ENCODE data around the gene ELMO1.

The ELMO1 gene

DNA sequence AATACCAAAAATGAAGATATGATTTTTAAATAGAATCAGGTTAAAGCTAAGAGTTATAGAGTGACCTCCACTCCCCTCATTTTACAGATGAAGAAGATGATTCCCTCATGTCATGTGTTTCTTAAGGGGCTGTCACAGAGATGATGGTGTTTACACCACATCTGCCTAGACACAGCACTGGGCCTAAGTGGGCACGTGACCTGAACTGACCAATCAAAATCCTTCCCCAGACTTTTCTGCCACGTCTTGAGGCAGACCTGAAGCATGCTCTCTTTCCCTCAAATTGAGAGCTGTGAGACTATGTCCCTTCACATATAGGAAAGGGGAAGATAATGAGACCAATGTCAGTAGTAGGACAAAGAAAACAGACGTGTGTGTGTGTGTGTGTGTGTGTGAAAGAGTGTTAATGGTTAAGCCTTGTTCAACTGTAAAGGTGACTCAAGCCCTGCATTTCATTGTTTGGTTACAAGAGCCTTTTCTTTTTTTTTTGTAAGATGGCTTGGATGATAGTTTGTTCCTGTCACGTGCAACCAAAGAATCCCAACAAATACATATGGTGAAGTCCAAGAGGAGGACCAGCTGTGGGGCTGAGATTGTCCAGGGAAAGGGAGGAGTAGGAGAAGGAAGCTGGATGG is 551.6 kb downstream of the ELMO1 start:
- no peak for DNase-seq

DNA sequence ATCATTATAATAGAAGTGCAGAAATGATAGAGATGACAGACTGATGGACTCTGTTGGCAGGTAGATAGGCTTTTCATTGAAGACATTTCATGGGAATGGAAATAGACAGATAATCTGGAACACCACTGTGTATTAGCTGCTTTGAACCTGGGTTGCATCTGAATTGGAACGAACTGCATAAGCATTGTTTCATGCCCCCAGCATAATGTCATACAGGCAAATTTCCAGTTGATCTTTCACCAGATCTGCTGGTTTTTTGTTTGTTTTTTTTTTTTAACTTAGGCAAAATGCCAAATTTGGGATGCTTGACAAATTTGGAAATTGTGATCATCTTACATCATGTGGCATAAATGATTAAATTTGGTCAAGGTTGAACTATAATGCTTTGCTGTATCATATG is 552.2 kb downstream of the ELMO1 start:
- no peak for DNase-seq

DNA sequence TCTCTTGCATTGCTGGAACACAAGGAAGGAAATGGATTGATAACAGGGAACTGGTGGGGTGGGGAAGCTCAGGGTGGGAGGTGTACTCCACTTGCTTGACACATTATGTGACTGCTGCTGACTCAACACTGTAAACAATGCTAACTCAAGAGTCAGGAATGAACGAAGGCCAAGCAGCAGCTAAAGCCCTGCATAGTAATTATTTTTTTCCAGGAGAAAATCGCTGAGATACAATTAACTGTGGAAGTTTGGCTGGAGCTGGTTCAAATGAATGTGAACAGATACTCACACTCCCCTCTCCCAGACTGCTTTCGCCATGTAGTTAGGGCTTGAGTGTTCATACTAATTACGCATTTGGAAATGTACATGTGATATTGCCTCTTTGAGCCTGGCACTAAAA is 553.5 kb downstream of the ELMO1 start:
- DNase-seq, result no peak

DNA sequence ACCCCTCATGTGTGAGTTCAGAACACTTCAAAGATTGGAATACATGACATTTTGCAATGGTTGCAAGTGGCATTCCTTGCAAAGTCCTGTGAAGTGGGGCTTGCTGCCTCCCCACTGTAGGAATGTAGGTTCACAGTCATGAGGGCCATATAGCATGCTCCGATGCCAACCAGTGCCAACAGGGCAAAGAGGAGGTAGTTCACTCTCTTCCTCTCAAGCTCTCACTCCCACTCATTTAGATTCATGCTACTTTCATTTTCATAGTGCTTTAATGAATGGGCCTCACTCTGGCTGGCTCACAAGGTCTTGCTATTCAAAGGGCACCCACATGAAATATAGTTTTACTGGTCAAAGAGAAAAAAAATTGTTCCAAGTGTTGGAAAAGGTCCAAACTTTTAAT is 554.5 kb downstream of the ELMO1 start:
- DNase-seq, result no peak

DNA sequence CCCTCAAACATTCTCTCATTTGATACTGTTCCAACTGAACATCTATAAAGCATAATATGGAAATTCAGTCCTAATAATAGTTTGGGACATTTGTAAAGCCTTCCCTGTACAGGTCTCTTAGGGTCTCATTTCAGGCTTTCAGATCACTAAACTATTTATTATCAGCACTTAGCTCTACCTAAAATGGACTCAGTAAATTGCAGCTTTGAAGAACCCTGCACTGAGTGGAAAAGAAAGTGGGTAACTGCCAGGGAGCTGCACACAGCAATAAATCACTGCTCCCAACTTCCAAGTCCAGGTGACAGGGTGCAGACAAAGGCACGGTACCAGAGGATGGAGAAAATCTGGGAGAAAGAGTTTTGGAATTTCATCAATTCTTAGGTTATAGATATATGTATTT is 559.5 kb downstream of the ELMO1 start:
- DNase-seq, result no peak

DNA sequence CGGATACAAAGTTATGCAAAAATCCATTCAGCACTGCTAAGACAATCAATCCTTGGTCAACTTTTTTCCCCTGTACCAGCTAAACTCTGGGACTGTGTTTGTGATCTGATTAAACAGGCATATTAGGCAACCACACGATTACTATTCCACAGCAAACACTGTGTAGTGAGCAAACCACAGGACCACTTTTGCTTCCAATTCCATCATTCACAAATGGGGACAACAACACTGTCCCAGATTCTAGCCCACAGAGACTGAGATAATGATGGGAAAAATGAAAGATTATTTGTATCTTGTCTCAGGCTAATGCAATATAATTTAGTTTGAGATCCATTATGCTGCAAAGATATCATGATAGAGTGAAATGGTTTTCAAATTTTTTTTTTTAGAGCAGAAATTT is 560.7 kb downstream of the ELMO1 start:
- DNase-seq, result no peak

DNA sequence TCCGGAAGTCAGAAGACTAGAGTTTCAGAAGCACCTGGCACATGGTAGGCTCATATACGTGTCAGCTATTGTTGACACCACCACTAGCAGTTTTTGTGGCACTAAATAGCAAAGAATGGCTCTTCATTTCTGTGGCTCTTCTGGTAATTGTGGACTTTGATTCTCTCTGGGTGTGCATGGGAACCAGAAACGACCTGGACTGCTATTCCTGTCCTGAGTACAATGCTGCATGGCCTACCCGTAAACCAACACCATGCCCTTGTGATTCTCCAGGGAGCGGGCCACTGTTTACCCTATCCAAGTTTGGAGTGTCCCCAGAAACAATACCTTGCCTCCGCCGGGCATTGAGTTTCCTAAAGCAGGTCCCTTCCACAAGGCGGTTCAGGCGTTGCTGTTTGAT is 561.4 kb downstream of the ELMO1 start:
- no peak for DNase-seq

DNA sequence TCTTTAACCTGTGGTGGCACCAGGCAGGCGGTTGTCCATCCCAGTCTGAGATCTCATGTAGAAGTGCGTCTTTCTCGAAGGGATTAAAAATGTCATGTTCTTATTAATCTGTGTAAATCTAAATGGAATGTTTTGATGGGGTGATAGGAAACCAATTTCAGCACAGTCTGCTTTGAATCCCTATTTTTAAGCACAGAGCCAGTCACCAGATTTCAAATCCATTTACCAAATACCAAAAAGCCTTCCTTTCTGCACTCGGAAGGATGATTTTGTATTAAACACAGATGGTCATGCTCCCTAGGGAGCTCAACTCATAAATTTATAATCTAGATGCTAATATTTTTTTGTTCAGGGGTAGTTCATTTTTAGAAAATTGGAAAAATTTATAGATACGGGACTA is 563.8 kb downstream of the ELMO1 start:
- no peak for DNase-seq

DNA sequence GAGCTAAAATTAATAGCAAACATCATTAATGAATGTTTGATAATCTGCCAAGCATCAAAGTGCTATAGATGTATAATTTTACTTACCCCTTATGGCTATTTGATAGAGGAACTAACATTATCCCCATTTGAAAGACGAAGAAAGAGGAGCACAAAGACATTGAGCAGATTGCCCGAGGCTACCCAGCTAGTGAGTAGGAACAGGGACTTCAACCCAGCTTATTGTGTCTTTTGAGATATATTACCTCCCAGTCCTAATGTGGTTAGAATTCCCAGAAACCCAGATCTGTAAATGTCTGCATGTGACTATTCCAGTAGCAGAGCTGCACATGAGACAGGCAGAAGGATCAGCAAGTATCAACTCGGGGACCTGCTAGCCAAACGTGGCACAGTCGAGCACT is 564.3 kb downstream of the ELMO1 start:
- no peak for DNase-seq

DNA sequence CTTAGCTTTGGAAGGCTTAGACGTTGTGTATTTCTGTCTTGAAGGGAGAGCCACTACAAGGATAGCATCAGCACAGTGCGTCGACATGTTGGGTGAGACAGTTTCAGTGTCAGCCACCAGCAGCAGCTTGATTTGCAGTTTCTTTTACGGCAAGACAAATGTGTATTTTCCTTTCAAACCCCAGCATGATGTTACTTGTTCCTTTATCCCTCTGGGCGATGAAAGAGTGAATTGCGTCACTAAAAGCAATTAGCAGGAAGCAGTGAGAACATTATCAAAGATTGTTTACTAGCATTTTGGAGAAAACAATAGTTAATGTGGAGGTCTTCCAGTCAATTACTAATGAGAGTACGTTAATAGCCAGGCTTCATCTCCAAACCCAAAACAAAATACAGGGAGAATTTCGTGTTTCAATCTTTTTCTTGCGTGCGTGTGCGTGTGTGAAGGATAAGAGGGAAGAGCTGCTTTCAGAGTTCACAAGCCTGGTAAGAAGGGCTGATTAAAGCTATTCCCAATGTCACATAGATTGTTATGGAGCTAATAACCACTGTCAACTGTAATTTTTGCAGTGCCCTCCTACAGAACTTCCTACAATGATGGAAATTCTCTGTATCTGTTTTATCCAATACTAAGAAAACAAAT is 567.3 kb downstream of the ELMO1 start:
- DNase-seq, result no peak

DNA sequence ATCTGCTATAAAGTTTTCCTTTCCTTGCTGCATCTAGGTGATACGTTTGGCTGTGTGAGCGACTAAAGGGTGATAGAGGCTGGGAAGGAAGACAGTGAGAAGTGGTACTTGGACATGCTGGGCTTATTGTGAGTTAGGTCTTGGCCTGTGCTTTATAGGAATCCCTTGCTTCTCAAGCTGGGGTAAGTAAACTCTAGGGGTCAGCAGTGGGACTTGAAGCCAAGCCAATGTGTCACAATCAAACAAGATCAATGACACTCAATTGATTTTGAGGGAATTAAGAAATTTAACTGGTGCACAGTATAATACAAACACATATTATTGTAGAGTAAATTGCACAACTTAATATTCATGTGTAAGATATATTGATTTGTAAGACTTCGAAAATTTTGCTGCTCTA is 568.6 kb downstream of the ELMO1 start:
- DNase-seq, result no peak

DNA sequence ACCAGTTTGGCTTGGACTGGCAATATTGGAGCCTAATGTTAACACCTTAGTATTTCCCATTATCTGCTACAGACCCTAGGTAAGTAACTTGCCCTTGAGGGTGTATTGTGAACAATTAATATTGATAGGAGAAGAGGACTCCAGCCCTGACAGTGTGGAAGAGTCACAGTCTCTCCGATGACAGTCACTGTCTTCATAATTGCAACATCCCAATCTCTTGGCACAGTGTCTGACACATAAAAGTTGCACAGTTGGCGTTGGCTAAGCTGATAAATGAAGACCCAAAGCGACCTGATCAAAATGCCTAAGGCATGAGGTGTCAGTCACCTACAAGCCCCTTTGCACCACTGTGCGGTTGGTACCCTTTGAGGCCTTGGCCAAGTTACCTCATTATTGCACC is 569.6 kb downstream of the ELMO1 start:
- DNase-seq, result no peak

DNA sequence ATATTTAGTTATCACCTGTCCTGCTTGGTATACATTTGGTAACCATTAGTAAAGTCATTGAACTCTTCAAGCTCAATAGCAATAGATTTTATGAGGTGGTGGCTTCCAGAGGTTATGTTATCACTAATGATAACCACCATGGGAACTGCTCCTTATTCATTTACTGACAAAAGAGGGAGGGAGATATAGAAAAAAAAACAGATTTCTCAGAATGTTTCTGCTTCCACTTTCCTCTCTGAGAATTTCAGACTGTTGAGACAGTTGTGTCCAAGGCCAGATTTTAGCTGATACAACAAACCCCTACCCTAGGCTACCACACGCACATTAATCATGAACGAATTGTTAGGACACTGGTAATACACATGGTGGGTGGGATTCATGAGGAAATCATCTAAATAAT is 570.4 kb downstream of the ELMO1 start:
- no peak for DNase-seq

DNA sequence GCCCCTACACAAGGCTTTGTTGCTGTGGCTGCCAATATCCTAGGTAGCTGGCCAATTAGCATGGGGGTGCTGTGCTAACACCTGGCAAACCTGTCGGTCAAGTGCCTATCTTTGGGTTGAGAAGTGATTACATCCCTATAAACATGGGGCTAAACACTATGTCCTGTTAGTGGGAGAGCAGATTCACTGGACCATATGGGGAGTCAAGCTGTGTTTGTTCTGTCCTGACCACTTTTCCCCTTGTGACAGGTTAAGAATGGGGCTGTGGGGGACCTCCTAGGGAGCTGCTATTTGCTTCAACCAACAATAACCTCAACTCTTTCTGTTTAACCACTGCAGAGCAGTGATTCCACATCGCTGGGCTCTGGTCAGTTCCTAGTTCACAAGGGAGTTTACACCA is 572.9 kb downstream of the ELMO1 start:
- DNase-seq, result no peak

DNA sequence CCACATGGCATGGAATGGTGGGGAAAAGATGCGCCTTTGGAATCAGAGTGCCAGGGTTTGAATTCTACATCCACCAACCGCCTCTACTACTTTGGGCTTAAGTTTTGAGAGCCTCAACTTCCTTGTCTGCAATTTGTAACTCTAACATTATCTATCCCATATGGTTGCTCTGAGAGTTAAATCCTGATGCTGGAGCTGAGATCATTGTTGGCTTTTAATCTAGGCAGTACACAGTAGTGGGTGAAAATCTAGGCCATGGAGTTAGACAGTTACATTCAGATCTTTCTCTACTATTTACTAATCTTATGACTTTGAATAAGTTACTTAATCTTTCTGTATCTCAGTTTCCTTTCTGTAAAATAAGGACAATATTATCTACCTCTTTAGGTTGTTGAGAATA is 574.6 kb downstream of the ELMO1 start:
- no peak for DNase-seq

DNA sequence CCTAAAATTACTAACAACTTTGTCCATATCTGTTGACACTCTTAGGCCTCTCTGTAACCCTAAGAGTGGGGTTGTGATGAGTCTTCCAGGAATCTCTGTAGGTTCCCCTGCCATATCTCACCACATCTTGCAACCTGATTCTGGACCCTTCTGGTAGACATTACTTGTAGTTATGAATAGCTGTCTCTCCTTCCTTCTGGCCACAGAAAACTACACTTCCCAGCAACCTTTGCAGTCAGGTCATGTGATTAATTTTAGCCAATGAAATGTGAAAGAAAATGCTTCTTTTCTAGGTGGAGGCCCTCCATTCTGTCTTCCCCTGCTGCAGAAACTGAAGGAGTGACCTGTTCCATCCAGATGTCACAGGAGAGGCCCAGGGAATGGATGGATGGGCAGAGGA is 576.8 kb downstream of the ELMO1 start:
- peak; percentile 21 to 29 for DNase-seq

DNA sequence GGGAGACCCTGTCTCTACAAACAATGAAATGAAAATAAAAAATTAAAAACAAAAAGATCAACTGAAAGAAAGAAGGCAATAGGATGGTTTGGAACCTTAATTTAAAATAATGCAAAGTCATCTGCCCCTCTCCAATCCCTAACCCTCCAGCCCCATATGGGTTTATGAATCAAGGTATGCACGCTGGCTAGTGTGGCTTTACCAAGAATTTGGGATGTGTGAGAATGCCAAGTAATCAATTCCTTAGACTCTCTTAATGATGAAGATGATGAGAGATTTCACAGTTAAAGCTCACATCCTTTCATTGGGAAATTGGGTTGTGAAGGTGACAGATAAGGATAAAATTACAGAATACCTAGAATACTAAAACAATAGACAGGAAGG is 577.3 kb downstream of the ELMO1 start:
- no peak for DNase-seq

DNA sequence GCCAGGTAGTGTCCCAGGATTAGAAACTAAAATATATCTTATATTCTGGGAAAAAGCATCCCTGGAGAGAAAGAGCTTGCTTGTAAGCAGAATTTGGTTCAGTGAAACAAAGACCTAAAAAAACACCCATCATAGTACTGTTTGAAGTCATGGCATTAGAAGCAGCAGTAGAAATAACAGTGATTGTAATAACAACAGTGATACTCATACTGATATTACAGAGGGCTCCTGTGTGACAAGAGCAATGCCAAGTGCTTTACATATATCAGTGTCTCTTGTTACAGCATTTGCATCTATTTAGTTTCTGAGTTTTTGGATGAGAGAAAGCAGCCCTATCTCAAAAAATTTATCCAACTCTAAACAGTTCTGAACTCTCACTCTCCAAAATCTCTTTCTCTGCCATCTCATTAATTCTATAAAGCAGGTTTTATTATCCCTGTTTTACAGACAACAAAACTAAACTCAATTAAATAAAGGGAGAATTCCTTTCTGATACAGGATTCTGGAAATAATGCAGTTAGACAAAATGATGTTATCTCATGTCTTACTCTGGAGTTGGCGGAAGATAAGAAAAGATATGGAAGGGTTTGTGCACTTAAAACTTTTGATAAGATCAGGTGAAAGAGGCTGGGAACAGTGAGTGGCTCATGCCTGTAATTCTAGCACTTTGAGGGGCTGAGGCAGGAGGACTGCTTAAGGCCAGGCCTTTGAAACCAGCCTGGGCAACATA is 577.9 kb downstream of the ELMO1 start:
- no peak for DNase-seq

DNA sequence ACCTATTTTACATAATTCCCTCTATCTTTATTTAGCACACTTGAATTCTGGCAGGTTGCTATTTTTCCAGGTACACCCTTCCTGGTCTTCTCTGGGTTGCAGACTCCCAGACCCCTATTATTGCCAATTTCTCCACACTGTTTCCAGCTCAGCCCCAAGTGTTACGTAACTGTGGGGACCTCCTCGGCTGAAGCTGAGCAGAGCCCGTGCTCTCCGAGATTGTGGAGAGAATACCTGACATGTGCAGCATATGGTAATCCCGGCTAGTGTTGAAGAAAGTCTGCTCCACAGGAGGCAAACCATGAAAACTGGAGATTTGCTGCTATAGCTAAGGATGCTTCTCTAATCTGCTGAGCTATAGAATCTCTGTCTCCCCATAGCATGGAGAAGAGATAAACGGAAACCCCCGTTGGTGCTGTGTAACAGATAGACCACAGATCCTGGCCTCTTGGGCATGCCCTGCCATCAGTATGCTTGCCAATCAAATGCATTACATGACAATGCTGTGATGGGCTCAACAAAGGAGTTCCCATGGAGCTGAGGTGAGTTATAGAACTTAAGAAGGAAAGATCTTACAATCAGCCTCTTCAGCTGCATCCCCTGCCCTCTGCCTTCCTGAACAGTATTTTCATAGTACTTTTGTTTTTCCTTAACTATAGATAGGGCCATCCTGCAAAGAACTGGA is 579.8 kb downstream of the ELMO1 start:
- no peak for DNase-seq

DNA sequence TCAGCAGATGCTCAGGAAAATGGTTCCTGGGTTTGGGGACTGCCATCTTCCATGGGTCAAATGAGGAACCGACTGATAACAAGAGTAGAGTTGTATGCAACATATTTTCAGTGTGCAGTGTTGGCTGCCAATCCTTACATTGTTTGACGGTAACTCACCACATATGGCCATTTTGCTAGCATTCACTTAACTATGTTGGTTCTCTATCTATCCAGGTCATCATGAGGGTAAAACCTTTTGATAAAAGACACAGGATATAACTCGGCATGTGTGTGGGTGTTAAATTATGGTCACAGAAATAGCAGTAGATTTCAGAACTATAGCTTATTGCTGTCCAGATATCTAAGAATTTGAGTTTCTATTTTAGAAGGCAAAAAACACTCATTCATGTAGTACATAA is 583.6 kb downstream of the ELMO1 start:
- DNase-seq, result no peak

DNA sequence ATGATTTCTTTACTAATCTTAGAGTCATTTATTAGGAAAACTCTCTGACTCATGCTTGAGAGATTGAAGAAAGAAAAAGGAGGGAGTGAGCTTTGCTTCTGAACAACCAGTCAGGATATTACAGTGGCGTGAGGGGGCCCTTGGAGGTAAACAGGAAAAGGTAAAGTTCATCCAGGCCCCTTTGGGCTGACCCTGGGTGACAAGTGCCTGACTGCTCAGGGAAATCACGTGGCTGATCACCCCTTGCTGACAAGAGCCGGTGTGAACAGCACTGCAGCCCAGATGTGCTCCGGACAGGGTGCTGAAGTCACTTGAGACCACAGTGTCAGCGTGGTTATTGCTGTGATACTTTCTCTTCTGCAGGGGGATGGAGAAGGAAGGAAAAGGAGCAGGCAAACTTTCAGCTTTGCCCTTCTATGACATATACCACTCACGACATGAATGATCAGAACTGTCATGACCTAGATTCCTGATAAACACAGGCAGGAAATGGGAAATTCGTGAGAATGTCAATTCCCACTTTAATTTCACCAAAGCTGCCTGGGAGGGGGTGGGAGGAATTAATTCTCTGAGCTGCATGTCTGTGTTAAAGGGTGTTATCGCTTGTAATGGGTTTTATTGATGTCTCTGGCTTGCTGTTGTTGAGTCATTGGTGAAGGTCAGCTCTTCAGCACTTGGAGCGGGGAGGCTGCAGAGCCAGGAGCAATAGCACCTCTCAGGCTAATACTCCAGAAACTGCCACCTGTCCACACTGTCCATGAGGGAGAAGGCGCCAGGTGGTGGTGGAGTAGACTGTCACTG is 584.6 kb downstream of the ELMO1 start:
- DNase-seq, result no peak

DNA sequence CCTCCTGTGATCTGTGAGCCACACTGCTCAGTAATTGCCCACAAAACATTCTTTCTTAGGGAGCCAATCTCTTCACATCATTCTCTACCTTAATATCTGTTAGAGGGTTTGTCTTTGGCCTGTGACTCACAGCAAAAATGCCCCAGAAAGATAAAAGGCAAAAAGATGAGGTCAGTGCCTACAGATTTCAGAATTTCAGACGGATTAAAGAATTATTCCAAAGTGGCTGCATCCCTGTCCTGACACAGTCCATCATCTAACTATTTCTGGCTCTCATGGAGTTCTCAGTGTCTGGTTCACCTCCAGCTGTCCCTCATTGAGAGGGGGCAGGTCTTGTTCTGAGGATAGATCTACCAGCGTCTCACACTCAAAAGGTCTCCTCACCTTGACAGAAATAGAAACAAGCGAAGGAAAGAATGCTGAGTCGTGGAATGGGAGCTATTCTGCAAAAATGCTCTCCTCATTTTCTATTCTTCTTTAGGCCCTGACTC is 585.8 kb downstream of the ELMO1 start:
- DNase-seq, result no peak

DNA sequence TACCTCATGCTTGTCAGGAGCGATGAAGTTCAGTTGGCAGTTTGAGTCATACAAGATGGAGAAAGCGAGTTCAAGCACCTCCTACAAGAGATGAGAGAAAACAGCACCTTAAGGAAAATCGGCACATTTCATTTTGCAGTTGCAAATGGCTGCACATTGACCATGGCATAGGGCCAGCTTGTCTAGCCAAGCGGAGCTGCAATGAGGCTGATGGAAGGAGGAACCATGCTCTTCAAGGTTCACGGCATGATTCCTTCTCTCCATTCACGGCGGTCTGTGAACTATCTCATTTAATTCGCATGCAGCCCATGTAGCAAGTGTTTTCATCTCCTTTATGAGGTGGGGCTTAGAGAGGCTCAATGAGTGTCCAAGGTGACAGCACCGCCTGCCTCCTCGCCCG is 587.0 kb downstream of the ELMO1 start:
- DNase-seq, result no peak

All from Kasumi-1 (cell line).